Loucy (cell line): Measurements from ENCODE around the gene RGS11.
A peak's percentile ranks its signal among the peaks of the same experiment; 100 is the strongest.

ENCODE experiments used
- H2AFZ ChIP-seq: fragments of 200-600 bp; sonication (generic); 2 replicates; pipeline ENCODE4 v1.6.0; 2016; ENCODE audit warnings: antibody characterized with exemption, mild to moderate bottlenecking, low read length, moderate library complexity
- H3F3A ChIP-seq: fragments of 200-600 bp; 2 replicates; pipeline ENCODE4 v1.6.0; 2016; ENCODE audit warnings: antibody characterized with exemption, low read depth, mild to moderate bottlenecking
- H3K27me3 ChIP-seq: fragments of 200-600 bp; sonication (generic); 2 replicates; pipeline ENCODE4 v1.6.1; 2014; ENCODE audit warnings: low read length, mild to moderate bottlenecking; ENCODE audit not compliant: insufficient read depth, poor library complexity, severe bottlenecking
- H3K36me3 ChIP-seq: fragments of 200-600 bp; sonication (generic); 2 replicates; pipeline ENCODE4 v1.6.1; 2016; ENCODE audit warnings: low read length; ENCODE audit not compliant: insufficient read depth
- H3K4me1 ChIP-seq: fragments of 200-600 bp; sonication (generic); 2 replicates; pipeline ENCODE4 v1.5.1; 2014; ENCODE audit warnings: low read length, mild to moderate bottlenecking; ENCODE audit not compliant: insufficient read depth, poor library complexity, severe bottlenecking
- H3K4me2 ChIP-seq: fragments of 200-600 bp; sonication (generic); 2 replicates; pipeline ENCODE4 v1.6.0; 2014; ENCODE audit warnings: antibody characterized with exemption, low read length, low read depth, mild to moderate bottlenecking; ENCODE audit not compliant: poor library complexity, severe bottlenecking
- H3K4me3 ChIP-seq: fragments of 200-600 bp; sonication (generic); 2 replicates; pipeline ENCODE4 v1.5.1; 2014; ENCODE audit warnings: low read length, mild to moderate bottlenecking, mixed read lengths; ENCODE audit not compliant: poor library complexity, severe bottlenecking
- H3K79me2 ChIP-seq: fragments of 200-600 bp; sonication (generic); 2 replicates; pipeline ENCODE4 v1.6.1; 2014; ENCODE audit warnings: low read length; ENCODE audit not compliant: insufficient read depth
- H3K9ac ChIP-seq: fragments of 200-600 bp; sonication (generic); 2 replicates; pipeline ENCODE4 v1.6.0; 2014; ENCODE audit warnings: mild to moderate bottlenecking, low read depth, low read length, moderate library complexity; ENCODE audit not compliant: poor library complexity, severe bottlenecking
- H3K9me2 ChIP-seq: fragments of 200-600 bp; sonication (generic); replicated peaks from 2 replicates; pipeline ENCODE4 v1.6.1; 2016; ENCODE audit warnings: low read depth, low read length, mixed read lengths
- H3K9me3 ChIP-seq: fragments of 200-600 bp; sonication (generic); 2 replicates; pipeline ENCODE4 v1.6.1; 2014; ENCODE audit warnings: mild to moderate bottlenecking, antibody characterized with exemption, low read length, low read depth; ENCODE audit not compliant: insufficient read depth
- H4K20me1 ChIP-seq: fragments of 200-600 bp; sonication (generic); 2 replicates; pipeline ENCODE4 v1.6.0; 2014; ENCODE audit warnings: antibody characterized with exemption, low read length, mild to moderate bottlenecking; ENCODE audit not compliant: insufficient read depth, poor library complexity, severe bottlenecking
- CTCF ChIP-seq: fragments of 200-600 bp; sonication (generic); conservative IDR thresholded peaks from 2 replicates; pipeline ENCODE4 v1.5.1; 2014; ENCODE audit warnings: mild to moderate bottlenecking, antibody characterized with exemption, low read length
- EZH2phosphoT487 ChIP-seq: fragments of 200-600 bp; IDR thresholded peaks from 2 replicates; pipeline ENCODE4 v1.6.1; 2018; ENCODE audit warnings: antibody characterized with exemption, mild to moderate bottlenecking, moderate library complexity, borderline replicate concordance

The RGS11 gene

DNA sequence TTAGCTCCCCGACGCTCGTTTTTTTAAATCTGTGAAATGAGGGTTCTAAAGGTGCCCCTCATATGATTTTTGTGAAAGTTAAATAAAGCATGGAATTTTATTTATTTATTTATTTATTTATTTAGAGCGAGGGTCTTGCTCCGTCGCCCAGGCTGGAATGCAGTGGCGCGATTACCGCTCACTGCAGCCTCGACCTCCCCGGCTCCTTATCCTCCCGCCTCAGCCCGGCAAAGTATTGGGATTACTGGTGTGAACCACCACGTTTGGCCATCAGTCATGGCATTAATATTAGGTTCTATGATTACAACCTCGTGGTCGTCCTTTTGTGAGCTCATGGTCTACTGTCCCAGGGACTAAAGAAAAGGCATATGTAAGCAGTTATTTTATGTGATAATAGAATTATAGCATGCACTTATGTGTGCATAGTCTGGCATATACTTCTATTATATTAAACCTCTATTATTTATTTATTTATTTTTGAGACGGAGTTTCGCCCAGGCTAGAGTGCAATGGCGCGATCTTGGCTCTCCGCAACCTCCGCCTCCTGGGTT is 45.9 kb downstream of the RGS11 start:
- Histone ChIP-seq H3F3A (no peaks in the 10 kb centered on the region), H3K9me3 (no peaks in the 10 kb centered on the region), H4K20me1 (peaks cover 31% of the 10 kb centered on the region), H3K9ac (no peak overlapping the region), H3K9me2 (no peaks in the 10 kb centered on the region), H3K27me3 (no peaks in the 10 kb centered on the region), H3K4me1 (peaks cover 19% of the 10 kb centered on the region), H3K4me3 (no peak overlapping the region), H2AFZ (no peak overlapping the region), H3K4me2 (no peak overlapping the region), H3K36me3 (peaks cover 5% of the 10 kb centered on the region; the same call in 1 of the 2 replicates), H3K79me2 (peaks cover 37% of the 10 kb centered on the region)
- TF ChIP-seq EZH2phosphoT487 (no peak), CTCF (no peak)

DNA sequence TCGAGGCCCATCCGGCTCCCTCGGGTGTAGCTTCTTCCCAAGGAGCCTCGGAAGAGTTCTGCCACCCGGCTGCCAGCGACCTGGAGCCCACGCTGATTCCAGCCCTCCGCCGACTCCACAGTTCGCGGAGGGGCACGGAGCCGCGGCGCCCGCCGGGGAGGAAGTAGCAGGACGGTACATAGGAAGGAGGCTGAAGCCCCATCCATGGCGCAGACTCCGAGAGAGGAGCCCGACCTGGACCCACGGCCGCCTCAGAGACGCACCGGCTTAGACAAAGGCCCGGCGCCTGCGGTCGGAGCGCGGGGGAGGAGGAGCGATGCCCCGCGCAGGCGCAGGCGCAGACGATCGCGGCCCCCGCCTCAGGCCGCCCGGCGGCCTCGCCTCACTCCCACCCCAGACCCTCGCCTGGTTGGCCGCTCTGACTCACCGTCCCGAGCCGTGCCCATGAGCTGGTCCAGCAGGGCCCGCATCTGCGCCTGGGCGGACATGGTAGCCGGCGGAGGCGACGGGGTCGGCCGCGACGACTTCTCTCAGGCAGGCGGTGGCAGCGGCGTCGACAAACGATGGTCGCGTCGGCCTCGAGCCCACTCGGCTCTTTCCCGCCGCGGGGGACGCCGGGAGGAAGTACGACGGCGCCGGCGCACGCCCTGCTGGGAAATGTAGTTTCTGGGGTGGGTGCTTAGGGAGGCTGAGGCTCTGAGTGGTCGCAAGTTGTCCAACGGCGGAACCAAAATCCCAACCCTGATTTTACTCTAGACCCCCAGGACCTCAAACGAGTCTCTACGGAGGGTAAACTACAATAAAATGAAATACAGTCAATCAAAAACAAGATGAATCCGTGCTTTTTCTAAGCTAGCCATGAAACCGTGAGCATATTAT is 46.7 kb downstream of the RGS11 start, which contains the start of gene LUC7L:
TSS of gene LUC7L (minus strand) at position 598 of the 879 bp plus-strand sequence. CDS start at position 488, 110 bp downstream.
- Histone ChIP-seq H3K79me2 (peaks cover 39% of the 10 kb centered on the region), H3K4me3 (peak within 1 kb of the TSS; percentile 98), H3K36me3 (peaks cover 5% of the 10 kb centered on the region; the same call in 1 of the 2 replicates), H3K4me2 (peak within 1 kb of the TSS; percentile 88), H3K9me2 (no peaks in the 10 kb centered on the region), H4K20me1 (peaks cover 32% of the 10 kb centered on the region), H3K4me1 (peaks cover 19% of the 10 kb centered on the region), H3K9me3 (no peaks in the 10 kb centered on the region), H3K27me3 (no peaks in the 10 kb centered on the region), H3F3A (no peaks in the 10 kb centered on the region), H3K9ac (peak within 1 kb of the TSS; percentile 92), H2AFZ (peak within 1 kb of the TSS; percentile 86; the same call in 1 of the 2 replicates)
- no peak for TF ChIP-seq EZH2phosphoT487
- TF ChIP-seq CTCF: no peak

- Histone ChIP-seq H3K4me1 (peaks cover 19% of the 10 kb centered on the region), H3K9me2 (no peaks in the 10 kb centered on the region), H3K4me2 (peak overlapping the region; percentile 88), H2AFZ (0 out of 2 replicates have a peak overlapping the region, but pooled peaks have one; percentile 49), H3K79me2 (peaks cover 42% of the 10 kb centered on the region), H3K36me3 (peaks cover 5% of the 10 kb centered on the region; the same call in 1 of the 2 replicates), H3K9me3 (no peaks in the 10 kb centered on the region), H3K4me3 (peak overlapping the region; percentile 98), H4K20me1 (peaks cover 32% of the 10 kb centered on the region), H3K9ac (peak overlapping the region; percentile 92), H3F3A (no peaks in the 10 kb centered on the region), H3K27me3 (no peaks in the 10 kb centered on the region)
- no peak for TF ChIP-seq CTCF
- TF ChIP-seq EZH2phosphoT487: no peak
Measured at GRCh38 chr16:228151-228851, 47.4 kb downstream of the RGS11 start.
